HG03175 (cell line): ENCODE results near the gene FHOD3.

ENCODE experiments used
- ATAC-seq: cut with Tn5 transposase; IDR thresholded peaks from one replicate; pipeline ENCODE4 v1.9.1; 2021; ENCODE audit warnings: mild to moderate bottlenecking, moderate library complexity; ENCODE audit not compliant: unreplicated experiment

FHOD3 gene

DNA sequence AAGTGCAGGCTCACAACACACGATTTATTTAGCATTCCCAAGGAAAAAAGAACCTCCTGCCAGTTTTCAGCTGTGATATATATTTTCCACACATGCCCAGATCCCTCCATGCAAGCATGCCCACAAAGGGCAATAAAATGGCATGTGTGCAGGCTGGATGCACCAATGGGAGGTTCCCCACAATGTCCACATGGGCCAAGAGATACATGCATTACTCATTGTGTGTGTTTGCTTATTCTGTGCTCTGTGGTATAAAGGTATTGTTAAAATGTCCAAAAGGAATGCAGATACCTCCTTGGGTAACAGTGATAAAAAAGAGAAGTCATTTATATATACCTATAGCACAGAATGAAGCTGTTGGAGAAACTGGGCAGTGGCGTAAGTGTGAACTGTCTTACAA is 207.4 kb downstream of the FHOD3 start:
- ATAC-seq: no peak

GRCh38 chr18:36505665-36506064 is 208.2 kb downstream of the FHOD3 start:
- ATAC-seq: no peak

GRCh38 chr18:36509646-36510197 is 212.2 kb downstream of the FHOD3 start:
- ATAC-seq: no peak

DNA sequence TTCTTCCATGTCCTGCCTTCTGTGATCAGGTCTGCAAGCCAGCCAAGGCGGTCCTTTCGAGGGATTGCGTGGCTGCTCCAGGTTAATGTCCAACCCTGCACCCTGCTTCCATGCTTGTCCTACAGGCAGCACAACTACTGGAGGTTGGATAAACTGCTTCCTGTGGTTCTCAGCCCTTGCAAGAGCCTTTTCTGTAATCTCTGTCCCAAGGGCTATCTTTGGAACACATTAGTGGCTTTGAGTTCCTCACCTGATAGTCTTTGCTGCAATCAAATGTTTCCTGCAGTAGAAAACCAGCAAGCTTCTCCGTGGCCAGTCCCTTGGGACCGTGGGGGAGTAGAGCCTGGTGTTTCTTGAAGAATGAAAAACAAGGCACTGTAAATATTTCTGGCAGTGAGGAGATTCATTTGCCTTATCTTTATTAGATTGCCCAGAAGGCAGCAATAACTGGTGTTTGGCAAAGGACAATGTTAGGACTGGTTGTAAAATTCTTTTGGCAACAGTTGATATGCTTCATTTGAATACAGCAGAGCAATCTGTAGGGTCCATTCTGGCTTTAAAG is 214.4 kb downstream of the FHOD3 start:
- no peak for ATAC-seq

GRCh38 chr18:36513556-36513955 is 216.0 kb downstream of the FHOD3 start:
- ATAC-seq: no peak

- no peak for ATAC-seq
These were observed 217.3 kb downstream of the FHOD3 start for GRCh38 chr18:36514778-36515177.

DNA sequence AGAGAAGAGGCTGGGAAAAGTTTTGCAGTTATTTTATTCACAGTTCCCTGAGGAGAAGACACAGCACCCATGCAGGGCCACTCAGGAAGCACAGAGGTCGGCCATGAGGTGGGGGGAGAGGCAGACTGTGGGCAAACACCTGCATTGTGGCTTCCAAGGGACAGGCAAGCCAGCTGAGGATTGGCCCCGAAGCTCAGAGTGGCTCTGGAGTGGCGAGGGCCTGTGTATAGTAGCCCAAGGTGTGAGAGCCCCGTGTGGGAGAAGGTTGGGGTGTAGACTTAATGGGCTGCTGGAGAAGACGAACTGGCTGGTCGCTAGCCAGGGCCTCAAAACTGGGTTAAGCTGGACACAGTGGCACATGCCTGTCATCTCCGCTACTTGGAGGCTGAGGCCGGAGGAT is 218.7 kb downstream of the FHOD3 start:
- no peak for ATAC-seq

GRCh38 chr18:36516726-36517125 is 219.2 kb downstream of the FHOD3 start:
- no peak for ATAC-seq

DNA sequence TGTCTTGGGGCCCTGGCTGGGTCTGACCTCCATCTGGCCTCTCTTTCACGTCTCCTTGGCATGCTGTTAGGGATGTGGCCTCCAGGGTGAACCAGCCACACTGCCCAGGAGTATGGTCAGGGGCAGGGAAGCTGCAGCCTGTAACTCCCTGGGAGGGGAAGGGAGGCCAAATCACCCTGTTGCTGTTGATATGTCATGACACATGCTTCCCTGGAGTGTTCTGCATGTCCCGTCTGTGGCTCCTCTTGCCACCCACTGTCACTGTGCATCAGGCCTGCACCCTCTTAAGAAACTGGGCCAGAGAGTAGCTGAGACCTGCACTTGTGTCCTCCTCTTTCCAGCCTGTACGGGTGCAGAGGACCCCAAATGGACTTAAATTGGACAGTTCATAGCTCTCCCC is 221.3 kb downstream of the FHOD3 start:
- ATAC-seq: no peak

DNA sequence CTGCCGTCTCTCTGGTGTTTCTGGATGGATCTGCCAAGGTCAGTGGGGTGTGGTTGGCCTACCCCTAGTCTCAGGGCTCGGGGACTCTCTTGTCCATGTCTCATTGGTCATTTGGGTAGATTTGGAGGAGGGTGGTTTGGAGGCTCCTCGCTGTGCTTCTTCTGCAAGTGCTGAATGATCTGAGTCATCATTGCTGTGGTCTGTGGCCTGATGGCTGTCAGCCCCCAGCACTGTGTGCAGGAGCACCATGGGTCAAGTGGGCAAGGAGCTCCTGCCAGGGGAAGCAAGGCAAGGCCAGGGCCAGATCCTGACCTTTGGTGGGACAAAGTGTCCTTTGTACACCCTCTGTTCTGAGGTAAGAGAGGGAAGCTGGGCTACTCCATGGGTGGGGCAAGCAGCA is 221.8 kb downstream of the FHOD3 start:
- ATAC-seq: peak; percentile 50

DNA sequence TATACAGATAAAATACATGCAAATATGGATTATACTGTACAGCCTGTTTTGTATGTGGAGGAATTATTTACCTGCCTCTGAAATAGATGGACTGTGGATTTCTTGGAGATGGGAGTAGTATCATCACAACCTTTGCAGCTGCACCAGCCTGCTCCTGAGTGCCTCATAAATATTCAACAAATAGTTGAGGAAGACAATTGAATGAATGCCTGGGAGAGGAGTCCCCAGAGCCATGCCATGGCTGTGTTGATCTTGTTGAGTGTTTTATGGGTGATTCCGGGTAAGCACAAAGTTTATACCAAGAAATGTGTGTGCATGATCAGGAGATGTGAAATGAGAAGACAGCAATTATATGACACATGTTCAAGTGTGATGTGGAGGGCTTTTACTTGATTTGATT is 225.0 kb downstream of the FHOD3 start:
- ATAC-seq: no peak

- no peak for ATAC-seq
These were observed 228.4 kb downstream of the FHOD3 start for GRCh38 chr18:36525913-36526312.

DNA sequence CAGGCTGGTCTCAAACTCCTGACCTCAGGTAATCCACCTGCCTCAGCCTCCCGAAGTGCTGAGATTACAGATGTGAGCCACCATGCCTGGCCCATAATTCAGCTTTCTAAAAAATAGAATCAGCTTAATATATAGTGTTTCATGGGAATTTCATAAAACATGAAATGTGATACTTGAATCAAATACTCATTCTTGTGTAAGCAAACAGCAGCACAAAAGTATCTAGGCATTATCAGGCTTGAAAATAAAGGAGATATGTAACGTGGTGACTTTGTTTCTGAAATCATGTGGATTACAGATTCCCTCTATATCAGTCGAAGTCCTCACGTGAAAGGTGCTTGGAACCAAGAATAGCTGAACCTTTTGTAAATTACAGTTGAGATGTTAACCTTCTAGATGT is 229.1 kb downstream of the FHOD3 start:
- ATAC-seq: no peak

DNA sequence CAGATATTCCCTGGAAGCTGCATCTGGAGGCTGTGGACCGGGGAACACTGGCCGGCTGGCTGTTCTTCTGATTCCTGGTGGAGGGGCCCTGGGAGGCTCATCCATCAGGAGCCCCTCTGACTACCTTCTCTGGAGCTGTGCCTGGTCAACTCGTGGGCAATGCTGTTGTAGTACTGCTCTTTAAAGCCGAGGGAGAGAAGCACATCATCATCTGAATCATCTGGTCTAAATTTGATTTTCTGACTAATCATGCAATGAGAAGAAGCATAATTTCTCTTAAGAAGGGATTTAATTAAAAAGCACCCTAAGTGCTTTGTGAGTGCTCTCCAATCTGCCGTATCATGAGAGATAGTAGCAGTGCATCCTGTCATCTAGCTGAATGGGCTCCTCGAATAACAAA is 229.5 kb downstream of the FHOD3 start:
- no peak for ATAC-seq

- no peak for ATAC-seq
These were observed 230.4 kb downstream of the FHOD3 start for GRCh38 chr18:36527740-36528455.

- ATAC-seq: no peak
These were observed 232.2 kb downstream of the FHOD3 start for GRCh38 chr18:36529747-36530146.

- no peak for ATAC-seq
These were observed 233.3 kb downstream of the FHOD3 start for GRCh38 chr18:36530676-36531405.

DNA sequence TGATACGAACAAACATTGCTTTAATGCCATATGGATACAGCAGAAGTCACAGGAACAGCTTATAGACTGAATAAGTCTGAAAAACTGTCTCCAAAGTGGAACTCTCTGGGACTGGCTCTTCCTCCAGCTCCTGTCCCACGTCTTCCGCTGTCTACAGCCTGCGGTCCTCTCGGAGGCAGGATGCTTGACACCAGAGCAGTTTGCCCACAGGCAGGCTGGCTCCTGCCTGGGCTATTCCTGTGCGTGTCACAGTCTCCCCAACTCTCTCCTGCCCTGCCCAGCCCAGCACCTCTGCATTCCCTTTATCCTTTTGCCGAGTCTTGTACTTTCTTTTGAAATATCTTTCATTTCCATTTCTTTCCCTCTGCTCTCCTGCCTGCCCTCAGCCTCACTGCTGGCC is 234.1 kb downstream of the FHOD3 start:
- no peak for ATAC-seq

- no peak for ATAC-seq
These were observed 234.9 kb downstream of the FHOD3 start for GRCh38 chr18:36532394-36532793.

DNA sequence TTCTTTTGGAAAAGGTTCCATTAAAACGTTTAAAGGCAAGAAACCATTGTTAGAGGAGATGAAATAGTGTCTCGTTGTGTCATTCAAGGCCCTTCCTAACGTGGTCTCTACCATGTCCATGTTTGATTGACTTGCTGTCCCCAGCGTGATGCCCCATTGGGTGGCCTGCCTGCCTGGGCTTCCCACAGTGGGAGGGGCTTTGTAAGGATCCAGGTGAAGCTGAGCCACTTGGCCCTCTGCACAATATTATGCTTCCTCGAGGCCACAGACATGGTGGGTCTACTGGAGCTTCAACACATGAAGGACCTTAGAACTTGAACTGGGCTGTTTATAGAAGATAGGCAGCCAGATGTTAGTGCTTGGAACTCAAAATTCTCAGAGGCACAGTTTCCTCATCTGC is 235.3 kb downstream of the FHOD3 start:
- ATAC-seq: no peak

- ATAC-seq: no peak
These were observed 236.1 kb downstream of the FHOD3 start for GRCh38 chr18:36533446-36534153.
